Measurements from ENCODE around the gene MCTP1.

MCTP1 gene

GRCh38 chr5:95100551-95100950, 184.3 kb downstream of the MCTP1 start:
- no peaks in the 10 kb centered on the region for H3K9me3 ChIP-seq (ENCODE audit: control insufficient read depth, insufficient read depth, low read length)
- H3K4me2 ChIP-seq (ENCODE audit: low read length), result no peak overlapping the region
- H3K27me3 ChIP-seq (ENCODE audit: control insufficient read depth, low read length), result no peaks in the 10 kb centered on the region
- H3K9me2 ChIP-seq (replicated peaks; ENCODE audit: control insufficient read depth, low read length), result no peaks in the 10 kb centered on the region
- H3F3A ChIP-seq (ENCODE audit: control insufficient read depth, insufficient read depth), result no peaks in the 10 kb centered on the region
- no peaks in the 10 kb centered on the region for H4K20me1 ChIP-seq (ENCODE audit: control insufficient read depth, insufficient read depth, low read depth, low read length)
- no peaks in the 10 kb centered on the region for H3K4me1 ChIP-seq (ENCODE audit: control insufficient read depth, low read length)
- no peaks in the 10 kb centered on the region for H3K79me2 ChIP-seq (ENCODE audit: control insufficient read depth, low read length)
- H3K4me3 ChIP-seq (ENCODE audit: low read length), result no peak overlapping the region
- H3K36me3 ChIP-seq (ENCODE audit: control insufficient read depth, low read length), result no peaks in the 10 kb centered on the region
- TF ChIP-seq EZH2phosphoT487 (IDR thresholded peaks at IDR 0.05; ENCODE audit: borderline replicate concordance, low read length), result no peak
- H3K27ac ChIP-seq (ENCODE audit: low read depth, low read length), result no peak overlapping the region

GRCh38 chr5:95098012-95098411, 186.9 kb downstream of the MCTP1 start:
- Histone ChIP-seq H3K4me2 (ENCODE audit: low read length) (no peak overlapping the region), H3K27me3 (ENCODE audit: control insufficient read depth, low read length) (no peaks in the 10 kb centered on the region), H3K4me1 (ENCODE audit: control insufficient read depth, low read length) (no peaks in the 10 kb centered on the region), H4K20me1 (ENCODE audit: control insufficient read depth, insufficient read depth, low read depth, low read length) (no peaks in the 10 kb centered on the region), H3K9me2 (replicated peaks; ENCODE audit: control insufficient read depth, low read length) (no peaks in the 10 kb centered on the region), H3K4me3 (ENCODE audit: low read length) (no peak overlapping the region), H3K36me3 (ENCODE audit: control insufficient read depth, low read length) (no peaks in the 10 kb centered on the region), H3K79me2 (ENCODE audit: control insufficient read depth, low read length) (no peaks in the 10 kb centered on the region), H3K27ac (ENCODE audit: low read depth, low read length) (no peak overlapping the region), H3F3A (ENCODE audit: control insufficient read depth, insufficient read depth) (no peaks in the 10 kb centered on the region), H3K9me3 (ENCODE audit: control insufficient read depth, insufficient read depth, low read length) (no peaks in the 10 kb centered on the region)
- TF ChIP-seq EZH2phosphoT487 (IDR thresholded peaks at IDR 0.05; ENCODE audit: borderline replicate concordance, low read length), result no peak
- TF ChIP-seq CTCF (IDR thresholded peaks at IDR 0.05; ENCODE audit: low read depth, low read length, poor library complexity, severe bottlenecking), result no peak

GRCh38 chr5:95093211-95093610, 191.7 kb downstream of the MCTP1 start:
- no peaks in the 10 kb centered on the region for H3K79me2 ChIP-seq (ENCODE audit: control insufficient read depth, low read length)
- H3F3A ChIP-seq (ENCODE audit: control insufficient read depth, insufficient read depth), result no peaks in the 10 kb centered on the region
- no peaks in the 10 kb centered on the region for H3K9me2 ChIP-seq (replicated peaks; ENCODE audit: control insufficient read depth, low read length)
- no peaks in the 10 kb centered on the region for H3K4me1 ChIP-seq (ENCODE audit: control insufficient read depth, low read length)
- no peak overlapping the region for H3K4me3 ChIP-seq (ENCODE audit: low read length)
- H3K9me3 ChIP-seq (ENCODE audit: control insufficient read depth, insufficient read depth, low read length), result no peaks in the 10 kb centered on the region
- TF ChIP-seq EZH2phosphoT487 (IDR thresholded peaks at IDR 0.05; ENCODE audit: borderline replicate concordance, low read length) (no peak), CTCF (IDR thresholded peaks at IDR 0.05; ENCODE audit: low read depth, low read length, poor library complexity, severe bottlenecking) (no peak)
- no peaks in the 10 kb centered on the region for H3K36me3 ChIP-seq (ENCODE audit: control insufficient read depth, low read length)
- H3K27me3 ChIP-seq (ENCODE audit: control insufficient read depth, low read length), result no peaks in the 10 kb centered on the region
- no peak overlapping the region for H3K4me2 ChIP-seq (ENCODE audit: low read length)
- H3K27ac ChIP-seq (ENCODE audit: low read depth, low read length), result no peak overlapping the region
- H4K20me1 ChIP-seq (ENCODE audit: control insufficient read depth, insufficient read depth, low read depth, low read length), result no peaks in the 10 kb centered on the region

- Histone ChIP-seq H3K9me3 (ENCODE audit: control insufficient read depth, insufficient read depth, low read length) (no peaks in the 10 kb centered on the region), H3F3A (ENCODE audit: control insufficient read depth, insufficient read depth) (no peaks in the 10 kb centered on the region), H3K9me2 (replicated peaks; ENCODE audit: control insufficient read depth, low read length) (no peaks in the 10 kb centered on the region), H3K27me3 (ENCODE audit: control insufficient read depth, low read length) (no peaks in the 10 kb centered on the region), H3K4me2 (ENCODE audit: low read length) (no peak overlapping the region), H4K20me1 (ENCODE audit: control insufficient read depth, insufficient read depth, low read depth, low read length) (no peaks in the 10 kb centered on the region), H3K79me2 (ENCODE audit: control insufficient read depth, low read length) (no peaks in the 10 kb centered on the region), H3K27ac (ENCODE audit: low read depth, low read length) (no peak overlapping the region), H3K36me3 (ENCODE audit: control insufficient read depth, low read length) (no peaks in the 10 kb centered on the region), H3K4me3 (ENCODE audit: low read length) (no peak overlapping the region), H3K4me1 (ENCODE audit: control insufficient read depth, low read length) (no peaks in the 10 kb centered on the region)
- no peak for TF ChIP-seq EZH2phosphoT487 (IDR thresholded peaks at IDR 0.05; ENCODE audit: borderline replicate concordance, low read length)
These were observed 194.1 kb downstream of the MCTP1 start for GRCh38 chr5:95090774-95091173.
